NCI-H1105 (cell line): Measurements from ENCODE around the gene P2RX2.

ENCODE experiments used
- DNase-seq: peaks from one replicate; lab custom pipeline; 2025; lab: John Stamatoyannopoulos, UW

The P2RX2 gene

DNA sequence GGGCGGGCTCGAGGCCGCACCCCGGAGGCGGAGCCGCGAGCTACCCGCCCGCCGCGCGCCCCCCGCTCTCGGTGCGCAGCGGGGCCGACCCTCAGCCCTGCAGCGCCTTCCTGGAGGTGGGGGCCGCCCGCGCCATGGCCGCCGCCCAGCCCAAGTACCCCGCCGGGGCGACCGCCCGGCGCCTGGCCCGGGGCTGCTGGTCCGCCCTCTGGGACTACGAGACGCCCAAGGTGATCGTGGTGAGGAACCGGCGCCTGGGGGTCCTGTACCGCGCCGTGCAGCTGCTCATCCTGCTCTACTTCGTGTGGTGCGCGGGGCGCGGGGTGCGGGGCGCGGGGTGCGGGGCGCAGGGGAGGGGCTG, at the start of gene P2RX2:
TSS of gene P2RX2 (plus strand) at position 94 of the 361 bp plus-strand sequence. CDS start at position 135, 41 bp downstream.
- no peak for DNase-seq

DNA sequence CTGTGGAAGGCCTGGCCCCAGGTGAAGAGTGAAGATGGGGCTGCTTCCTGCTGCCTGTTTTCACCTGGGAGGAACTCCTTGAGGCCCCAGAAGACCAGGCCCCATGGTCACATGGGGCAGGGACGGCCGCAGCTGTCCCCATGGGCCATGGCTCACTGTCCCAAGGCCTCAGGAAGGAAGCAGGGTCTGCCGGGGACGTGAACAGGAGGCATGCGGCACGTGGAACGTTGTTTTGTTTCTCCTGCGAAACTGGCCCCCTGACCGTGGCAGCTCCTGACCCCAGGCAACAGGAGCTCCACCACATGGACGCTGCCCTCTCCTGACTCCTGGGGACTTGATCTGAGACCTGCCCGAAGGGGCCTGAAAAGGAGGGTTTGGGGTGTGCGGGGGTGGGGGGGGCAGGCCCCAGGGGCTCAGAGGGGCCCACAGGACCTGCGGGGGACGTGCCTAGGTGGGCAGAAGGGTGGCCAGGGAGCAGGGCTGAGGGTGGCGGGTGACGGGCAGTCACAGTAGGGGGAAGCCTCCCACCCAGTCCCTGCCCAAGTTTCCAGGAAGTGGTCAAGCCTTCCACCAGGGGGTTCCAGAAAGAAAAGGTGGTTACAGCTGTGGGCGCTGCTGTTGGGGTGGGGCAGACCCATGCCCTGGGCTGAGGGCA, 49.6 kb upstream of the P2RX2 start:
- no peak for DNase-seq

DNA sequence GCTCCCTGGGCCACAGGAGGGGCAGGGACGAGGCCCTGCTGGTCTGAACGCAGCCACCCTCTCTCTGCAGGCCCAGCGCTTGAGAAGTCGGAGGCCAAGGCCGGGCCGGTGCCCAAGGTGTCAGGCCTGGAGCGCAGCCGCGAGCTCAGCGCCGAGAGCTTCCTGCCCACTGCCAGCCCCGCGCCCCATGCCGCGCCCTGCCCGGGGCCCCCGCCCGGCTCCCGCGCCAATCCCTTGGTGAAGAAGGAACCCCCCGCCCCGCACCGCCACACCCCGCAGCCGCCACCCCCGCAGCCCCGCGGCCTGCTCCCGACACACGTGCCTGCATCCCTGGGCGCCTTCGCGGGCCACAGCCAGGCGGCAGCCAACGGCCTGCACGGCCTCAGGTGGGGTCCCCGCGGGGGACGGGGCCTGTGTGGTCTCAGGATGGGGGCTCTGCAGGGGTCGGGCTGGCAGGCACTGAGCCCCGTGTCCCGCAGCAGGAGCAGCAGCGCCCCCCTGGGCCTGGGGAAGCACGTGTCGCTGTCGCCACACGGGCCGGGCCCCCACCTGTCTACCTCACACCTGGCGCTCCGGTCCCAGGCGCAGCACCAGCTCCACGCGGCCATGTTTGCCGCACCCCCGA, 48.6 kb upstream of the P2RX2 start:
- no peak for DNase-seq

DNA sequence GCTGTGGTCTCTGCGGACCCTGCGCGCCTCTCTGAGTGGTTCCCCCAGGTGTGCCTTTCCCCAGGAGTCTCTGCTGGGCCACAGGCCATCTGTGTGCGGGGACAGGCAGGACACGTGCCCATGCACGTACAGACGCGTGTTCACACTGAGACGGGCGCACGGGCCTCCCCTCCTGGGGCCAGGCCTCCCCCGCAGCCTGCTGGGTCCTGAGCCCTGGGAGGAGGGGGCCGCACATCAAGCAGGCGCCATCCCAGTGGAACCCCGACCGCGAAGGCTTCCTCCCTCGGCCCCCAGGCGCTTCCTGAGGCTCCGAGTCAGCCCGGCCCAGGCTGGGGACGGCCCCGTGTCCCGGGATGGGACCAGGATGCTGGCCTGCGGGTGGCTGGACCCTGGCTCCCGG, 47.9 kb upstream of the P2RX2 start:
- DNase-seq = no peak

DNA sequence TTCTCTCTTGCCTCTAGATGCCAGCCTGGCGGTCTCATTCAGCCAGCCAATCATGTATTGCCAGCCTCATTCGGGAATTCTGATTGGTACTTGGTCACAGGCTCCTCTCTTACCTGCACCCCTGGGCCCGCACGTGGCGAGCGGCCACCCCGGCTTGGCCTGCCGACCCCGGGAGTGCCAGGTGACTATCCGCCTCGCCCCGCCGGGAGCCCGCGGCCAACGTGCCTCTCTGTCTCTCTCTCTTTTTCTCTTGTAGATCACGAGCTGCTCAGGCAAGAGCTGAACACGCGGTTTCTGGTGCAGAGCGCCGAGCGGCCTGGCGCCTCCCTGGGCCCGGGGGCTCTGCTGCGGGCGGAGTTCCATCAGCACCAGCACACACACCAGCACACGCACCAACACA, 47.5 kb upstream of the P2RX2 start:
- no peak for DNase-seq

DNA sequence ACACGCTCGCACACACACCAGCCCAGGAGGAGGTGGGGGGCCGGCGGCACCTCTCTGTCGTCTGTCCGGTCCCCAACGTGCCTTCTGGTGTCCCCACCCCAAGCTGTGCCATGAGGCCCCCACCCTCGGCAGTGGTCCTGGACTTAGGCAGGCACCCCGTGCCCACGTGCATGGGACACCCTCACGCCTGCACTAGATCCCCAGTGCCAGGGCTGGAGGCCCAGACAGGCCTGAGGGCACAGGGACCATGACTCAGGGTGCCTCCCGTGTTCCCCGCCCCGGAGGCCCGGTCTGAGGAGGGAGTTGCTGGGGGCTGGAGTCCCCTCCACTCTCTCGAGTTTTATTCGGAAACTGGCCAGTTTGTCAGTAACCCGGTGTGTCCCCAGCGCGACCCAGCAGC, 47.0 kb upstream of the P2RX2 start:
- DNase-seq = no peak

- no peak for DNase-seq
Observed at GRCh38 chr12:132572106-132572505, 46.5 kb upstream of the P2RX2 start.

DNA sequence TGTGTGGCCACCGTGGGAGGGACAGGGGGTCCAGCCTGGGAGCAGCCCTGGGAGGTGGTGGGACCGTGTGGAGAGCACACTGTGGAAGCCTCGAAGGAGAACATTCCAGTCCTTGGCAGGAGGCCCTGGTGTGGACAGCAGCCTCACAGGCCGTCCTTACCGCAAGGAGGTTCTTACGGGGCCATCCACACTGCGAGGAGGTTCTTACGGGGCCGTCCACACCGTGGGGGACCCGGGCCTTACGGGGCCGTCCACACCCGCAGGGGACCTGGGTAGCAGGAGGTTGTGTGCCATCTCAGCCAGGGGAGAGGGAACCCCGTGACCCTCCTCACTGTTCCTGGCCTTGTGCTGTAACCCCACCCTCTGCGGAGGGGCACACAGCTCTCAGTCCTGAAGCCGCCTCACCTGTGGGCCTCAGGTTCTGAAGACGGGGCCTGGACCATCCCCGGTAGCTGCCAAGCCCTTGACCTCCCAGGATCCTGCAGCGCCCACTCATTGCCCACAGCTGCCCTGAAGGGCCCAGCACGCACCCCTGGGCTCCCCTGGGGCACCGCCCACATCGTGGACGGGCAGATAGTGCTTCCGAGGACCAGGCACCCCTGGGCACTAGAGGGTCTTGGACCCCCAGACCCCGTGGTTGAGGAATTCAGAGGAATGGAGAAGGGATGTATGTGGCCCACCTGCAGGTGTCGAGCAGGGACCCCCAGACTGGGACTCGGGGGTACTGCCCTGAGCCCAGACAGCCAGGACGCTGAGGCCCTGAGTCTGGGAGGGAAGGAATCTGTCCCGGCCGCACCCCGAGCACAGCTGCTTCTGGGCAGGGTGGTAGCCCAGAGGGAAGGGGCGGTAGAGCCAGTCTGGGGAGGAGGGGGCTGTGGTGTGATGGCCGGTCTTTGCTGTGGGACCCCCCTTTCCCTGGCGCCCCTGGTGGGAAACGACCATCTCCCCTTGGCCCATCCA, 45.5 kb upstream of the P2RX2 start:
- no peak for DNase-seq

- DNase-seq = no peak
Observed at GRCh38 chr12:132574271-132574996, 44.1 kb upstream of the P2RX2 start.

DNA sequence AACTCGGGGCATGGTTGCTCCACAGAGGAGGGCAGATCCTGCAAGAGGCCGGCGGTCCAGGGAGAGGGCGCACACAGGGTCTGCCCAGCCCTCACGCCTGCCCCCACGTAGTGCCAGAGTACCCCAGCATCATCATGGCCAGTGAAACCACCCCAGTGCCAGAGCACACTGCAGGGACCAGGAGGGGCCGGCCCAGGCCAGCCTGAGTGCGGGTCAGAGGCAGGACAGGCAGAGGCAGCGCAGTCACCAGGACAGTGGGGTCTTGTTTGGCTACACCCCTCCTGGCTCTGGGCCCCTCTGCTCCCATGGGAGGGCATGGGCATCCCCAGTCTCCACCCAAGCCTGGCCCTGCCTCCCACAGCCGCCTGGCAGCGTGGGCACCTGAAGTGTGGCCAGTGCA, 42.9 kb upstream of the P2RX2 start:
- DNase-seq = no peak

DNA sequence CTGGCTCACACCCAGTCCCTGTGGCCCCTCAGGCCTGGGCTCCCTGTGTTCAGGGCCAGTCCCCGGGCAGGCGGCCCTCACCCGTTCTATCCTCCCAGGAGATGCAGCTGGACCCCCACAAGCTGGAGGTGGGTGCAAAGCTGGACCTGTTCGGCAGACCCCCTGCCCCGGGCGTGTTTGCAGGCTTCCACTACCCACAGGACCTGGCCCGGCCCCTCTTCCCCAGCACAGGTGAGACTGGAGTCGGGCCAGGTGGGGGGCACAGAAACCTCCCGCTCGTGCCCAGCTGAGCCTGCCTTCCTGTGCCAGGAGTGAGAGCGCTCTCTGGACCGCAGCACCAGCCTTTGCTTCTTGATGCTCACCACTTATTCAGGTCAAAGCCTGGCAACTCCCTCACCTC, 41.9 kb upstream of the P2RX2 start:
- no peak for DNase-seq

GRCh38 chr12:132577191-132577920, 41.2 kb upstream of the P2RX2 start:
- DNase-seq = no peak

- DNase-seq = no peak
Observed at GRCh38 chr12:132578118-132578517, 40.5 kb upstream of the P2RX2 start.

DNA sequence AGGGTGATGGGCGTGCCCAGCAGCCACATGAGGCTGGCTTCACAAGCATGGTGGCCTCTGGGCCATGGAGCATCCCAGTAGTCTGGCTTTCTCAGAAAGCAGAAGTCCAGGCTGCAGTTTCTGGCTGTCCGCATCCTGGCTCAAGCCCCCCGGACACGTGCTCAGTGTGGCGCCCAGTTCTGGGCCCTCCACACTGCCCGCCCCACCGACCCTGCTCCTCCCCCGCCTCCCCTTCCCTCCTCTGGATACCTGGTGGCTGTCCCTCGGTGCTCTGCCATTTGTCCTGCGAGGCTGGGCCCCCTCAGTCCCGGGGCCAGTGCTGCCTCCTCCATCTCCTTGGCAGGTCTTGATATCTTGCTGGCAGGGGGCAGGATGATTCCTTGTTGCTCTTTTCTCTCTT, 39.8 kb upstream of the P2RX2 start:
- no peak for DNase-seq

- no peak for DNase-seq
Observed at GRCh38 chr12:132579744-132580143, 38.8 kb upstream of the P2RX2 start.

DNA sequence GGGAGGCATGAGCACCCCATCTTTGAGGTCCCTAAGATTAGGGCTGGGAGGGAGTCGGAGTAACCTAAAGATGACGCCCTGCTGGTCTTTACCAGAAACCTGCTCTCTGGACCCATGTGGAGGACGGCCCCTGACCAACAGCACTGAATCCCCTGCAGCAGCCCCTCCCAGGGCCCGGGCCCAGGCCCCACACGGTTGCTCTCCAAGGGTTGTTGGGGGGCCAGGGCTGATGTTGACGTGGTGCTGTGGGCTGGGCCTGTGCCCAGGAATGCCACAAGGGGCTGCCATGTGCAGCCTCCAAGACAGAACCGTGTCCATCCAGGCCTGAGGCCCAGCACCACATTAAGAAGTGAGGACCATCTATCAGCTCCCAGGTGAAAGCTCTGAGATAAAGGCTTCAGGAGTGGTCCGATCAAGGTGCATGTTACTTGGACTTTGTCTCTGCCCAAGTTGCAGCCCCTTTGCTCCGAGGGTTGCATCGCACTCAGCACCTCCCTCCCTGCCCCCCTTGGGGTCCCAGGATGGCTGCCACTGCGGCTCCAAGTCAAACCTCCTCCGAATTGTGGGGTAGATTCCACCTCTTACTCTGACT, 37.8 kb upstream of the P2RX2 start:
- DNase-seq = no peak

DNA sequence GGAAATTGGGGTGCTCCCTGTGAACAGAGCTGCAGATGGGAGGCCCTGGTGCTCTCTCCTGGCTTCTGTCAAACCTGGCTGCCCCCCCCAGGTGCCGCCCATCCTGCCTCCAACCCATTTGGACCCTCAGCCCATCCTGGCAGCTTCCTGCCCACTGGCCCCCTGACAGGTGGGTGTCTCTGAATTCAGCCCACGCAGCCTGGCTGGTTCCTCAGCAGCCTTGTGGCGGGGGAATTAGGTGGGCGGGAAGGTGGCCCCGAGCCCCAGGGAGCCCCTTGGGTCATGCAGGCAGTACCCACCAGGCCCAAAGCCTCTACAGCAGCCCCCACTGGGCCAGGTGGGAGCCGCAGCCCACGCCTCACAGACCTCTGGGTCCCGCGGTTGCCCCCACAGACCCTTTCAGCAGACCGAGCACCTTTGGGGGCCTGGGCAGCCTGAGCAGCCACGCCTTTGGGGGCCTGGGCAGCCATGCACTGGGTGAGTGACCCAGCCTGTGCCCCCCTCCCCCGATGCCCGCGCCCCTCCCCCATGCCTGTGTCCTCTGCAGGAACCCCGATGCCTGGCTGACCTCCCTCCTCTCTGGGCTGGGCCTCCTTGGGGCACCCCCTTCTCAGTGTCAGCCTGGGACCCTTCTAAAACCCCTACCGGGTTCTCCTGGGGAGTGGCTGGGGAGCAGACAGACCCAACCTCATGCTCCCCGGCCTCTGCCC, 37.1 kb upstream of the P2RX2 start:
- DNase-seq = no peak

GRCh38 chr12:132582058-132582420, 36.5 kb upstream of the P2RX2 start:
- no peak for DNase-seq

- no peak for DNase-seq
Observed at GRCh38 chr12:132582582-132583410, 35.8 kb upstream of the P2RX2 start.

GRCh38 chr12:132583411-132583710, 35.2 kb upstream of the P2RX2 start:
- DNase-seq = no peak
